NCI-H128 (cell line): ENCODE results near the gene SEMA3G.

ENCODE experiments used
- DNase-seq: peaks from one replicate; lab custom pipeline; 2025; ENCODE audit not compliant: unreplicated experiment; lab: John Stamatoyannopoulos, UW

Gene SEMA3G

GRCh38 chr3:52454938-52455282 is 10.0 kb upstream of the SEMA3G start:
- DNase-seq, result no peak

DNA sequence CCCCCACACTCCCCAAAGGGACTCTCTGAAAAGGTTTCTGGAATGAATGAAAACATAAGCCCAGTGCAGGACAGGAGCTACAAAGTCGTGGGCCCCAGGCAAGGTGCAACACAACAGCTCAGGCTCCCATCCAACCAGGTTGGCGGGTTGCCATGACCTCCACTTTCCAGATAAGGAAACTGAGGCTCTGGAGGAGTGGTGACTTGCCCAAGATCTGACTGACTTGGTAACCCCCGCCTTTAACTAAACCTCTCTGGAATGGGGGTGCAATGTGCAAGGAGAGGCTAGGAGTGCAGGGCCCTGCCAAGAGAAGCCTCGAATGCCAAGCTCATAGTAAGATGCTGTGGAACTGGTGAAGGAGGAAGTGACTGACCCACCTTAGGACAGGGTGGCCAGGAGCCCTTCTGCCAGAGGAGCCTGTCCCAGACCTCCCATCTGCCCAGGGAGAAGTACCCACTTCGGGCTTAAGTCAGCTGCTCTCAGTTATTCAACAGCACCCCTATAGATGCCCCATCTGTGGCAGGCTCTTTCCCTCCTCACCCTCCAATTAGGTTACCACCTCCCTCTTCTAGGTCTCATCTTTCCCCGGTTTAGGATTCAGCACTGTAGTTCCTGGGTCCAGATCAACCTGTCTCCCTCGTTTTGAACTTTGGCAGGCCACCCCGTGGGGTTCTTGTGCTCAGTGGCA is 9.5 kb upstream of the SEMA3G start:
- DNase-seq, result no peak

GRCh38 chr3:52453496-52454249 is 8.8 kb upstream of the SEMA3G start, which contains the start of gene TNNC1:
Gene TNNC1 (minus strand): TSS chr3:52454041. CDS start chr3:52454015, 26 bp downstream.
- DNase-seq, result no peak

GRCh38 chr3:52452570-52453221 is 7.8 kb upstream of the SEMA3G start:
- DNase-seq, result no peak

DNA sequence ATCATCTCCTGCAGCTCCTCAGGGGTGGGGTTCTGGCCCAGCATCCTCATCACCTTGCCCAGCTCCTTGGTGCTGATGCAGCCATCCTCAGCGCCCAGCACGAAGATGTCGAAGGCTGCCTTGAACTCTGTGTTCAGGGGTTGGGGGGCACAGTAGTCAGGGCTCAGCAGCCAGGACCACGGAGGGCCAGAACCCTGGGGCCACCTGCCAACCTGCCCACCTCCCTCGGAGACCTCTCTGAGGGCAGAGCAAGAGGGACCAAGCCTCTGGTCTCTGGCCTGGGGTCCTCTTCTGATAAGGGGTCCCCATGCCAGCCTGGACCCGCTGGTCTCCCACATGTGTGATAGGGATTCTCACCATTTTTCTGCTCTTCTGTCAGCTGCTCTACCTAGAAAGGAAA is 7.2 kb upstream of the SEMA3G start:
- no peak for DNase-seq

DNA sequence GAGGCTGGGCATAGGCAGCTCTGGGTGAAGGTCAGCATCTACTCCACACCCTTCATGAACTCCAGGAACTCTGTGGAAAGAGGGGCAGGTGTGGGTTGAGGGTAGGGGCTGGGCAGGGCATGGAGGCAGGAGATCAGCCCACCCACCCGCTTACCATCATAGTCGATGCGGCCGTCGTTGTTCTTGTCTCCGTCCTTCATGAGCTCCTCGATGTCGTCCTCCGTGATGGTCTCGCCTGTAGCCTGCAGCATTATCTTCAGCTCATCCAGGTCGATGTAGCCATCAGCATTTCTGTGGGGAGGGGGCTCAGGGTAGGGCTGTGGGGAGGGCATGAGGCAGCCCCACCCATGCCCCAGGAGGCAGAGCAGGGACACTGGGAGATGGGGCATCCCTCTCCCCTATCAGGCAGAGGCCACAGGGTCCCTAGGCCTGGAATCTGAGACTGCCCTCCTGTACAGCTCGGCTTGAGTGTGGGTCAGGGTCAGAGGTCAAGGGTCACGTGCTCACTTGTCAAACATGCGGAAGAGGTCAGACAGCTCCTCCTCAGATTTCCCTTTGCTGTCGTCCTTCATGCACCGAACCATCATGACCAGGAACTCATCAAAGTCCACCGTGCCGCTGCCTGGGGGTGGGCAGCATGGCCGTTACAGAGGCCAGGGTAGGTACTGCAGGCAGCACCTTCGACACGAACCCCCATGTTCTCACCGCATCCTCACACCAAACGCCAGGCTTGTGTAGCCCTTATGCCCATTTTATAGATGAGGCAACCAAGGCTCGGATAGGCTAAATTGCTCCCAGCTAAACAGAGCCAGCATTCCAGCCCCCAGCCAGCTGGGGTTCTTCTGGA is 6.6 kb upstream of the SEMA3G start:
- DNase-seq, result no peak

- no peak for DNase-seq
Measured at GRCh38 chr3:52450489-52451236, 5.8 kb upstream of the SEMA3G start.

DNA sequence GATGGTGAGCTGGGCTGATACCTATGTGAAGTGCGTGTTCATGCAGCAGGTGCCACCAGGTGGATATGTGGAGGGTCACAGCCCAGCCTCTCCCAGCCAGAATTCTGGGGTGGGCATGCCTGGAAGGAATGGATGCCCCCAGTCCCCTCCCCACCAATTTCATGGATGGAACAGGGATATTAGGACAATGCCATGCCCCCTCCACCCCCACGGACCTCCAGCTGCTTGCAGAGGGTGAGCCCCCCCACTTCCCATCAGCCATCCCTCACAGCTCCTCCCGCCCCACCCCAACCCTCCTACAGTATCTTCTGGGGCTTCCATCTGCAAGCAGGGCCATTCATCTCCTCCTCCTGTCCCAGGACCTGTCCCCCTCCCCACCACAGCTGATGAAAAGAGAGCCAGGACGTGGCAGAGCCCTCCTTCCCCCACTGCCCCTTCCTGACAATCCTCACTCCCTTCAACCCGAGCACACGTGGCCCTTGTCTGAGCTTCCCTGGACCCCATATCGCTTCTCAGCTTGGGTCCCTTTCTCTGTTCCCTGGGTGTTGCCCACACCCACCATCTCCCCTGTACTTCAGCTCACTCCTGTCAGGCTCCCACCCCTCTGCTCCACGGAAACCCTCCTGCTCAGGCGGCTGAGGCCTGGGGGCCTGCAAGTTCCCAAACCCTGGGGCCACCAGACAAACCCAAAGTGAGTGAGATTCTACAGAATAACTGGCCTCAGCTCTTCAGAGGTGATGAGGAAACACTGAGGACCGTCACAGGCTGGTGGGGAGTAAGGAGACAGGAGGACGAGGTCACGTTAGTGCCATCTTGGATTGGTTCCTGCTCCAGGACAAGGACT is 2.8 kb upstream of the SEMA3G start:
- no peak for DNase-seq

- peak; percentile 23 for DNase-seq
Measured at GRCh38 chr3:52446631-52447511, 2.0 kb upstream of the SEMA3G start.

GRCh38 chr3:52446042-52446441 is 1.1 kb upstream of the SEMA3G start:
- no peak for DNase-seq

DNA sequence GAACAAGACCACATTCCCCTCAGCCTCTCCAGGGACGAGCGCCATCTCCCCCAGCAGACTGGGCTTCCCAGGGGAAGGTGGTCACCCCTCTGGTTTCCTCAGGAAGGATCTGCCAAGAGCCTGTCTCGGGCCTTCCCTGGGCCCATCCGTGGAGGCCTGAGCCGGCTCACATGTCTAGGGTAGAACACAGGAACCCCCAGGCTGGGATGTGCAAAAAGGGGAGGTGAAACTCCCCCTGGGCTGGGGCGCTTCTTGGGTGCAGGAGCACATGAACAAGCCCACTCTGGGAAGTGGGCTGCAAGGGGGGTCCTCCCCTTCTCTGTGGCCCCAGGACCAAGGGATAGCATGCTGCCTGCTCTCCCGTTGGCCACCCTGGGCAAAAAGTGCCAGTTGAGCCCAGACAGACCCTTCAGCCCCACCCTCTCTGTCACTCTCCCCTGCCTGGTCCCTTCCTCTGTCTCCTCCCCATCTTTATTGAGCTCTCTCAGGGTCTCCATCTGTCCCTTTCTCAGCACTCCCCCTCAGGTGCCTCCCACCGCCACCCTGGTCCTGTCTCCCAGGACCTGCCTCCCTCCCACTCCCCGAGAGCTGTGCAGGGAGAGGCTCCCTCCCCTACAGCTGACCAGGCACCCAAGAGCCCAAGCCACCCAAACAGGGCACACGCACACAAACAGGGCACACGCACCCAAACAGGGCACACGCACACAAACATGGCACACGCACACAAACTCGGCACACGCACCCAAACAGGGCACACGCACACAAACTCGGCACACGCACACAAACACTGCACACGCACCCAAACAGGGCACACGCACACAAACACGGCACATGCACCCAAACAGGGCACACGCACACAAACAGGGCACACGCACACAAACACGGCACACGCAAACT is 864 bp downstream of the SEMA3G start:
- no peak for DNase-seq

DNA sequence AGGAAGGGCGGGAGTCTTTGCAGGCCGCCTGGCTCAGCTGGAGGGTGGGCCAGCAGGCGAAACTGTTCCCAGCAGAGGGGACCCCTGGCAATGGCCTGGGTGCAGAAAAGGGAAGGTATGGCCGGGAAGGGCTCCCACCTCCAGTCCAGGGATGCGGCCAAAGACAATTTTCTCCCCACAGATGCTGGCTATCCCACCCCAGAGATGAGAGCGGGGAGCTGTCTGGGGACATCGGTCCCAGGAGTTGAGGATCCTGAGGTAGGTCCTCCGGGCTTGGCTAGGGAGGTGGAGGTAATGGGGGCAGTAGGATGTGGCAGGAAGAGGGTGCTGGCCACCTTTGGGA is 1.7 kb downstream of the SEMA3G start:
- DNase-seq, result no peak

DNA sequence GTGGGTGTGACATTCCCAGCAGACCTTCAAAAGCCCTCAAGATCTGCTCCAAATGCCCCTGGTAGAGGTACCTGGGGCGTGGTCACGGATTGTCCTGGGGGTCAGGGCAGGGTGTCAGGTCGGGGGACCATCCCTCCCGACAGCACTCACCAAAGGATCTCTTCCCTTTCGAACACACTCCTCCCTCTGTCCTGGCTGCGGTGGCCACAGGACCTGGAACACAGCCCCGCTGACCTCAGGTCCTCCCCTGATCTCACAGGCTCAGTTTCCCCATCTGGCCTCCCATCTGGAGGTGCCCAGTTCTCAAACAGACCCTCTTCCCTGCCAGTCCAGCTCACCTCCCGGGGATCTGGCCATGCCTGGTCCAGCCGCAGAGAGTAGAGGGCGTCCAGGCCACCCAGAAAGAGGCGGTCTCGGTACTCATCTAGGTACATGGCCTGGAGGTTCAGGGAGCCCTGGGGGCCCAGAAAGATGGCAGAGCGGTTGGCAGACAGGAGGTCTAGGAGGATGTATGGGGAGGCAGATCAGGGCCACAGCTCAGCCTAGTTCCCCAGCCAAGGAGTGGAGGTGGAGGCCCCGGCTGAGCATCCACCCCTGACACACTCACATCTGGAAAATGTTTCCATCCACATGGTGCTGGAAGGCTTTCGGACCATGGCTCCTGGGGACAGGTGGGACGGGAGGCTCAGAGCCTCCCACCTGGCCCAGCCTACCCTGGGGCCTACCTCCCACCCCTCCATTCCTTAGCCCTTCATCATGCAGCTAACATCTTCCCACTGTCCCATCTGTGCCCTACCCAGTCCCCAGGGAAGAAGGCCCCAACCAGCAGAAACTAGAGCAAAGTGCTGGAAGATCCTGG is 2.3 kb downstream of the SEMA3G start:
- no peak for DNase-seq

GRCh38 chr3:52441772-52442332 is 3.1 kb downstream of the SEMA3G start:
- DNase-seq, result no peak

DNA sequence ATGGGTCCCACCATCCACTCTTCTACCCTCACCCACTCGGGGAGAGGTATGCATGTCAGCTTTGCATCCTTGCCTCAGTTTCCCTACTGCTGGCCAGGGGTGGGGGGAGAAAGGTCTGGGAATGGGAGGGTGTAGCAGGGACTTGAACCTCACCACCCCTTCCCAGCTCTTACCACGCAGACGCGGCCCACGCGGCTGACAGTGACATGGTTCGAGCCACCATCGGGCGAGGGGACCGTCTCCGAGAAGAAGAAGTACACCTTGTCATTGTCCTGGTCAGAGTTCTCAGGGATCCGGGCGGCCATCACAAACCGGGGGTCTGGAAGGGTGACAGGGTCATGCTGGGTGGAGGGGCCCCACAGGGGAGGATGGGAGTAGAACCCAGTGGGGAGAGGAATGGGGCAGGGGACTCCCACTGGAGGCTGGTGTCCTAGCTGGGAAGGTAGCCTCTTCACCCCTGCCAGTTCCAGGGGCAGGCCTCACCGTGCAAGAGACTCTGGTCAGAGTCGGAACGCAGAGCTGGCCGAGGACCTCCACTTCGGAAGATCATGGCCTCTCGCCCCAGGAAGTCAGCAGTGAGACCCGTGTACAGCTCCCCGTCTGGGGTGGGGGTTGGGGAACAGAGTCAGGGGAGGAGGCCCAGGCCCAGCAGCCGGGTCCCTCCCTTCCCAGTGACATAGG is 3.7 kb downstream of the SEMA3G start:
- no peak for DNase-seq

GRCh38 chr3:52440671-52441070 is 4.2 kb downstream of the SEMA3G start:
- no peak for DNase-seq
